Adipocyte (in vitro differentiated cells): ENCODE results near the gene POLD2.

Experiments
- DNase-seq: peaks from one replicate; pipeline ENCODE4 v3.0.0-alpha.2; 2015; ENCODE audit warnings: low read depth
- H3K27me3 ChIP-seq: replicated peaks from 2 replicates; pipeline ENCODE4 v1.7.0; 2013; ENCODE audit warnings: mild to moderate bottlenecking, low read length, moderate library complexity; ENCODE audit not compliant: control insufficient read depth, insufficient read depth
- H3K36me3 ChIP-seq: 2 replicates; pipeline ENCODE4 v1.7.0; 2013; ENCODE audit warnings: low read length, mild to moderate bottlenecking, moderate library complexity; ENCODE audit not compliant: control insufficient read depth, insufficient read depth, severe bottlenecking
- H3K4me1 ChIP-seq: 2 replicates; pipeline ENCODE4 v1.7.0; 2013; ENCODE audit warnings: mild to moderate bottlenecking, low read length, moderate library complexity; ENCODE audit not compliant: control insufficient read depth, insufficient read depth
- H3K4me3 ChIP-seq: 2 replicates; pipeline ENCODE4 v1.7.0; 2013; ENCODE audit warnings: mild to moderate bottlenecking, low read length, moderate library complexity
- H3K9ac ChIP-seq: 2 replicates; pipeline ENCODE4 v1.7.0; 2013; ENCODE audit warnings: mild to moderate bottlenecking, low read length, moderate library complexity
- H3K9me3 ChIP-seq: 2 replicates; pipeline ENCODE4 v1.7.0; 2013; ENCODE audit warnings: mild to moderate bottlenecking, low read length, moderate library complexity; ENCODE audit not compliant: control insufficient read depth

The POLD2 gene

DNA sequence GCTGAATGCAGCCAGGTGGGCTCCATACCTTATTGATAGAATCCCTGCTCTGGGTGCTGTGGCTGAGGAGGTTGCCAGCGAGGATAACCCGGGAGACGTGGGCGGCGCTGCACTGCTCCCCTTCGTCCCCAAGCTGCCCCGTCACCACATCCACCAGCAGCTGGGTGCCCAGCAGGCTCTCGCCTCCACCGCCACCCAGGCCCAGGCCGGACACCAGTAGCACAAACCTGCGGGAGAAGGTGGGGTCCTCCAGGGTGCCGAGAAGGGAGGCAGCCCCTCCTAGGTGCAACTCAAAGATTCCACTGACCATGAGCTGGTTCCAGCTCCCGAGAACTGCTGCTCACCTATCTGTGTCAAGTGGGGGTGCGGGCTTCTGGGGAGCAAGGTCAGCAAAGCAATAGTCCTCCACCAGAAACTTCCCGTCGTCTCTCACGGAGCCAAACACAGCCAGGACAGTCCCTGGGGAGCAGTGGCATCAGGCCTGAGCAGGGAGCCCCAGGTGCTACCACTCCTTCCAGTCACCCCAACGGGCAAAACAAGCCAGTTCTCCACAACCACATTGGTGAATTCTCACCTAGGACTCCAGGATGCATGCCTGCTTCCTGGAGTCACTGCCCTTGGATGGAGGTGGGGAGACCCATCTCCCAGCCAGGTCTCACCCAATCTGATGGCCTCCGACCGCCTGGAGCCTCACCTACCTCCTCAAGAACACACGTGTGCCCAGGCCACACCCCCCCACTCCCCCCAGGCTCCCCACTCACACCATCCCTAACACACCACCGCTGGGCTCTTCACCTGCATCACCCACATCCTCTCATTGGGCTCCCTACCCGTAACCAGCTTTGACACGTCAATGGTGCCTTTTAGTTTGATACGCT is 6.3 kb downstream of the POLD2 start:
- Histone ChIP-seq H3K9ac (no peak overlapping the region), H3K4me3 (no peak overlapping the region), H3K9me3 (no peaks in the 10 kb centered on the region), H3K4me1 (peaks cover 15% of the 10 kb centered on the region), H3K36me3 (peaks cover 68% of the 10 kb centered on the region), H3K27me3 (no peaks in the 10 kb centered on the region)
- no peak for DNase-seq

DNA sequence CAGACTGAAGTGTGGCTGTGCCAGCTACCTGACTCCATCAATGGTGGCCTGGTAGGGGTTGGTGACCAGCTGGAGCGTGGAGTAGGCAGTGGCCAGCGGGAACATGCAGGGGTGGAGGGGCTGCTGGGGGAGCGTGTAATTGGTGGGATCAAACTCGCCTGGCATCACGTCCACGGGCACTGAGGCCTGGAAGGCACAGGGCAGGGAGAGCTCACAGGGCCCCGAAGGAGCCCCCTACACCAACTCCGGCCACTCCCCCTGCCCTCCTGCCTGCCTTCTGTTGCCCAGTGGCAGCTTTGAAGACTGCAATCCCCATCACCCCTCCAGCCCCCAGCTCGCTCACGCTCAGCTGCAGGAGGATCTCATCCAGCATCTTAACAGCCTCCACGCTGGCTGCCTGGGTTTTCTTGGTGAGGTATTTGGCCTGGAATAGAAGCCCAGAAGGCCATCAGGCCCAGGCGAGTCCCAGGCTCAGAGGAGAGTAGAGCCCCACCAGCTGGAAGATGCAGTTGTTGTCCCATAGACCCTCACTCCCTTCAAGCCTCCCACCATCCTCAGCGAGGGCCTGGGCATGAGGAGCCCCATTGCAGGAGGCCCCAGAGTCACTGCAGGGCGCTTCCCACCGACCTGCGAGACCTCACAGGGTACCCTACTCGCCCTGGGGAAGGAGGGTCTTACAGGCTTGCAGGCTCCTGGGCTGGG is 7.1 kb downstream of the POLD2 start:
- H3K36me3 ChIP-seq: peaks cover 63% of the 10 kb centered on the region
- peaks cover 10% of the 10 kb centered on the region for H3K4me1 ChIP-seq
- DNase-seq: no peak
- H3K27me3 ChIP-seq: no peaks in the 10 kb centered on the region
- no peak overlapping the region for H3K4me3 ChIP-seq
- H3K9ac ChIP-seq: no peak overlapping the region
- no peaks in the 10 kb centered on the region for H3K9me3 ChIP-seq

DNA sequence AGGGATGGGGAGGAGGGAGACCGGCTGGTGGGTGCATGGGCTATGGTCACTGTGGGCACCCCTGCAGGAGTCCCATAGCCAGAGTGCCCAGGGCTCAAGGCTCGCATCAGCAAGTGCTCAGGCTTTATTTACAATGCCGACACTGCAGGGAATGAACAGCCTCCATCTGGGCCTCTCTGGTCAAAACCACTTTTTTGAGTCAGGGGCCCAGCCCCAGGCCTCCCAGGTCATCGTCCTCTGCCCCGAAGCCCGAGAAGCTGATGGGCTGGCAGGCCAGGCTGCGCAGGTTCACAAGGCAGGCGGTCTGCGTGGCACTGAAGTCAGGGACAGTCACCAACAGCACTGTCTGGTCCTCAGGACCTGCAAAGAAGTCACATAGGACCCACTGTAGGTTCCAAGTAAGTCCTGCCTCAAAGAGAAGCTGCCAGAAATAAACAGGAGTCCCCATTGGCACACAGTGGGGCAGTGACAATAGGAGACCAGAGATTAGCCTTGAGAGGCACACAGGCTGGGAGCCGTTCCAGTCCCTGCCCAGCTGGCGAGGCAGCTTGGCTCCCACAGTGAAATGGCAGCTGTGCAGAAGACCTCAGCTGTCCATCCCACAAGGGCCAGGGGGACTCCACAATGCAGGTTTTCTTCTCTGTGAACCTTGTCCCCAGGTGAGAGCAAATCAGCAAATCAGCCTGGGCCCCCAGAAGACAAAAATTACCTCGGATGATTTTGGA is 8.6 kb downstream of the POLD2 start:
- Histone ChIP-seq H3K4me1 (peaks cover 5% of the 10 kb centered on the region), H3K36me3 (peaks cover 60% of the 10 kb centered on the region), H3K4me3 (no peak overlapping the region), H3K27me3 (no peaks in the 10 kb centered on the region), H3K9me3 (no peaks in the 10 kb centered on the region), H3K9ac (no peak overlapping the region)
- no peak for DNase-seq

GRCh38 chr7:44113764-44114354 is 9.5 kb downstream of the POLD2 start:
- H3K36me3 ChIP-seq: peaks cover 58% of the 10 kb centered on the region
- no peaks in the 10 kb centered on the region for H3K27me3 ChIP-seq
- no peaks in the 10 kb centered on the region for H3K9me3 ChIP-seq
- peaks cover 5% of the 10 kb centered on the region for H3K4me1 ChIP-seq
- H3K9ac ChIP-seq: no peak overlapping the region
- H3K4me3 ChIP-seq: no peak overlapping the region
- no peak for DNase-seq

DNA sequence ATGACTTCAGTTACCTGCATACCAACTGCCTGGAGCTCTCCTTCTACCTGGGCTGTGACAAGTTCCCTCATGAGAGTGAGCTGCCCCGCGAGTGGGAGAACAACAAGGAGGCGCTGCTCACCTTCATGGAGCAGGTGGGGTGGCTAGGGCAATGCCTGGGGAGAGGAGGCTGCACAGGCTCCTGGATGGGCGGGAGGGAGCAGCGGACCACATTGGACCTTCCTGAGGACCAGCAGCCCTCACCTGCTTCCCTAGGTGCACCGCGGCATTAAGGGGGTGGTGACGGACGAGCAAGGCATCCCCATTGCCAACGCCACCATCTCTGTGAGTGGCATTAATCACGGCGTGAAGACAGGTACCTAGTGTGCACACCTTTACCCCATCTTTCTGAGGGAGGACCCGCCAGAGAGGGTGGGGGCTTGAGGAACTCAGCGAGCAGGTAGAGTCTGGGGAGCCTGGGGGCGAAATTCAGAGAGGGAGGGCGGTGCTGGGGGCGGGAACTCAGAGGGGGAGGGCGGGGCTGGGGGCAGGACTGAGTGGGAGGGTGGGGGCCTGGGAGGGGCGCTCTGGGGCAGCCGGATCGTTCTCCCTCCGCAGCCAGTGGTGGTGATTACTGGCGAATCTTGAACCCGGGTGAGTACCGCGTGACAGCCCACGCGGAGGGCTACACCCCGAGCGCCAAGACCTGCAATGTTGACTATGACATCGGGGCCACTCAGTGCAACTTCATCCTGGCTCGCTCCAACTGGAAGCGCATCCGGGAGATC is 10.2 kb downstream of the POLD2 start:
- Histone ChIP-seq H3K9me3 (no peaks in the 10 kb centered on the region), H3K27me3 (no peaks in the 10 kb centered on the region), H3K4me1 (peaks cover 3% of the 10 kb centered on the region), H3K4me3 (no peak overlapping the region), H3K9ac (no peak overlapping the region), H3K36me3 (peaks cover 59% of the 10 kb centered on the region)
- DNase-seq: no peak

GRCh38 chr7:44112231-44112996 is 10.9 kb downstream of the POLD2 start:
- no peak overlapping the region for H3K9ac ChIP-seq
- H3K36me3 ChIP-seq: peaks cover 52% of the 10 kb centered on the region
- DNase-seq: no peak
- no peaks in the 10 kb centered on the region for H3K27me3 ChIP-seq
- H3K9me3 ChIP-seq: no peaks in the 10 kb centered on the region
- peaks cover 2% of the 10 kb centered on the region for H3K4me1 ChIP-seq
- no peak overlapping the region for H3K4me3 ChIP-seq

- Histone ChIP-seq H3K4me3 (no peak overlapping the region), H3K27me3 (no peaks in the 10 kb centered on the region), H3K9ac (no peak overlapping the region), H3K36me3 (peaks cover 47% of the 10 kb centered on the region), H3K9me3 (no peaks in the 10 kb centered on the region), H3K4me1 (peaks cover 6% of the 10 kb centered on the region)
- DNase-seq: no peak
These were observed 11.6 kb downstream of the POLD2 start for GRCh38 chr7:44111761-44112160.

GRCh38 chr7:44110719-44111635 is 12.4 kb downstream of the POLD2 start:
- Histone ChIP-seq H3K9ac (peak overlapping the region; percentile 22), H3K9me3 (no peaks in the 10 kb centered on the region), H3K4me1 (peaks cover 12% of the 10 kb centered on the region), H3K36me3 (peaks cover 40% of the 10 kb centered on the region), H3K27me3 (no peaks in the 10 kb centered on the region), H3K4me3 (no peak overlapping the region)
- DNase-seq: no peak

DNA sequence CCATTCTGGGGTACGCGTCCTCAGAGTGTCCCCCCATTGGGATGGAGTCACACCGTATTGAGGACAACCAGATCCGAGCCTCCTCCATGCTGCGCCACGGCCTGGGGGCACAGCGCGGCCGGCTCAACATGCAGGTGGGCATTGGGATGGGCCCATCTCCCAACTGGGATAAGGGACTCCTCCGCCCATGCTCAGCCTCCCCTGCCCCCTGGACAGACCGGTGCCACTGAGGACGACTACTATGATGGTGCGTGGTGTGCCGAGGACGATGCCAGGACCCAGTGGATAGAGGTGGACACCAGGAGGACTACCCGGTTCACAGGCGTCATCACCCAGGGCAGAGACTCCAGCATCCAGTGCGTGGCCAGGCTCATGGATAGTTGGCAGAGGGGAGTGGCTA is 13.4 kb downstream of the POLD2 start:
- Histone ChIP-seq H3K9me3 (no peaks in the 10 kb centered on the region), H3K27me3 (no peaks in the 10 kb centered on the region), H3K36me3 (peaks cover 33% of the 10 kb centered on the region), H3K4me1 (peaks cover 22% of the 10 kb centered on the region), H3K9ac (no peak overlapping the region), H3K4me3 (no peak overlapping the region)
- DNase-seq: no peak
